Loucy (cell line): ENCODE measurements around the gene JARID2.

Experiments
- CTCF ChIP-seq: fragments of 200-600 bp; sonication (generic); conservative IDR thresholded peaks from 2 replicates; pipeline ENCODE4 v1.5.1; 2014; ENCODE audit warnings: mild to moderate bottlenecking, antibody characterized with exemption, low read length
- EZH2phosphoT487 ChIP-seq: fragments of 200-600 bp; IDR thresholded peaks from 2 replicates; pipeline ENCODE4 v1.6.1; 2018; ENCODE audit warnings: antibody characterized with exemption, mild to moderate bottlenecking, moderate library complexity, borderline replicate concordance

GRCh38 chr6:15279047-15279661 is 33.3 kb downstream of the JARID2 start:
- TF ChIP-seq EZH2phosphoT487, result no peak
- no peak for TF ChIP-seq CTCF
